ENCODE data around the gene SLC15A2.
"Not testable (repeated sequence)": the region's sequence is repeated elsewhere in the genome, so short reads cannot be mapped to it uniquely, and the experiment has no call there.

SLC15A2 gene

GRCh38 chr3:121918779-121919483 lies 24.7 kb downstream of the SLC15A2 start:
- no peak for DNase-seq (ENCODE audit: low spot score)
- no peak for FAIRE-seq

GRCh38 chr3:121924734-121925133 lies 30.5 kb downstream of the SLC15A2 start:
- FAIRE-seq, result no peak

GRCh38 chr3:121926380-121926779 lies 32.2 kb downstream of the SLC15A2 start:
- no peak for FAIRE-seq
- DNase-seq (ENCODE audit: low spot score), result no peak

More at GRCh38 chr3:121924734-121925133, 30.5 kb downstream of the SLC15A2 start:
- no peak for DNase-seq (ENCODE audit: low spot score)

GRCh38 chr3:121938141-121938855 lies 44.1 kb downstream of the SLC15A2 start:
- not testable (repeated sequence) for FAIRE-seq

GRCh38 chr3:121941592-121941991 lies 47.4 kb downstream of the SLC15A2 start:
- no peak for FAIRE-seq
- DNase-seq (ENCODE audit: low spot score), result no peak

More at GRCh38 chr3:121938141-121938855, 44.1 kb downstream of the SLC15A2 start:
- DNase-seq (ENCODE audit: low spot score), result not testable (repeated sequence)

DNA sequence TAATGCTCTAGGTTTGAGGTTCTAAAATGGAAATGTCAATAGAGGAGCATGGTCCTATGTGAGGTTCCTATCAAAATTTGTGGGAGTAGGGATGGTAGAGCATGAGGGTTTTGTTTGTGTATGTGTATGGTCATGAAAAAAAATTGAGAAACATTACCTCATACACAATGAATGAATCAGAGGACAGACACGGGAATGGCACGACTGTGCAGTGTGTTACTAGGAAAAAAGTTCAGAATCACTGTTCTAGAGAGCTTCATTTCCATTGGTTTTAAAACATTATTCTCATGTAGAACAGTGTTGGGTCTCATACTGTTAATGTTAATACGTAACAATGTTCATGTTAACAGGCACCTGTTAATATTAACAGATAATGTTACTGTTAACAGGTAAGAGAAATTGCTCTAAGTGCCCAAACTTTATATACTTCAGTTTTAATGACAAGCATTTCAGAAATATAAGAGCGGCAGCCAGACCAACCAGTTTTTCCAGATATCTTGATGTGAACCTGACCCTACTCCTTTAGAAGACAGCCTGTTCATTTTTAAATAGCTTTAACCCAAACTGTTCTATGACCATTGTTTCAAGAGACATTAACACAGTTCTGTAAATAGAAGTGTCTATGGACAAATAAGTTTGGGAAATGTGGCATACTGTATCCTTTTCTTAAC lies 48.0 kb downstream of the SLC15A2 start:
- DNase-seq (ENCODE audit: low spot score), result no peak
- FAIRE-seq, result no peak

GRCh38 chr3:121943431-121943830 lies 49.2 kb downstream of the SLC15A2 start:
- no peak for FAIRE-seq

GRCh38 chr3:121948641-121949040 lies 54.4 kb downstream of the SLC15A2 start:
- FAIRE-seq, result no peak

More at GRCh38 chr3:121943431-121943830, 49.2 kb downstream of the SLC15A2 start:
- DNase-seq (ENCODE audit: low spot score), result no peak

DNA sequence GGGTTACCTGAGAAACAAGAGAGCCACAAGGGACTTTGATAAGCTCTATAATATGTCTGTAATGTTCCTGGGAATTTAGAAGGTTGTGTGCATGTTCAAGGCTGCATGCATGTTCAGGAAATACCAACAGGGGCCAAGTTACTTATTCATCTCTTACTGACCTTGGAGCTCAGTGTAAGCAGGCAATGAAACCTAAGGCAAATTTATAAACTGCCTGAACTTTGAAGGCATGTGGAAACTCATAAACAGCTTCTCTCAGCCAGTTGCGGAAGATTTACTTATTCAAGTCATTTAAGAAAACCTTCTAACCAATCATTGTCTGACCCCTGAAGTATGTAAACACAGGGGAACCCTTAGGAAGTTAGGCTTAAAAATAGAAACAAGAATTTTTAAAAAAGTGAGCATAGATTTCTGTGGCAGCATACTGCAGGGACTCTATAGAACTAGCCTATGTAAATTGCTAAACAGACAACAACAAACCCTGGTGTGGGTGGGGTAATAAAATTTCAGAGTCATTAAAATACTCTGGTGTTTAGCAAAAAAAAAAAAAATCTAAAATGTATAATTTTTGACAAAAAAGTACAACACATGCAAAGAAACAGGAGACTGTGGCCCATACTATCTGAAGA lies 57.2 kb downstream of the SLC15A2 start:
- FAIRE-seq, result no peak

More at GRCh38 chr3:121948641-121949040, 54.4 kb downstream of the SLC15A2 start:
- no peak for DNase-seq (ENCODE audit: low spot score)

DNA sequence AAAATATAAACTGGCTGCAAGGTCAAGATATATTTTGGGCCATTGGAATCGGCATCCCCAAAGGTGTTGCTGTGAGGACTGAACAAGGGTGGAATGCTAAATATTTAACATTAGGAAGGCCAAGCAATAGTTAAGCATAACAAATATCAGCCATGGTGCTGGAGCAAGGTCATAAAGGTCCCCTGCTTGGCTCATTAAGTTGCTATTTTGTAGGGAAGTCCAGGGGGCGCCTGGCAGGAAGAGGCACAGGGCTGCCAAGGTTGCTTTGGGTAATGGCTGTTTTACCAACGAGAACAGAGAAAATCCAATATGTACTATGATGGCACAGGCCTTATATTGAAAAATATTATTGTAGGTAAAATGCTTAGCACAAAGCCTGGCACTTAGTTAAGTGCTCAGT lies 62.2 kb downstream of the SLC15A2 start:
- FAIRE-seq, result no peak
- DNase-seq (ENCODE audit: low spot score), result no peak

More for the DNA sequence above, 57.2 kb downstream of the SLC15A2 start:
- no peak for DNase-seq (ENCODE audit: low spot score)

DNA sequence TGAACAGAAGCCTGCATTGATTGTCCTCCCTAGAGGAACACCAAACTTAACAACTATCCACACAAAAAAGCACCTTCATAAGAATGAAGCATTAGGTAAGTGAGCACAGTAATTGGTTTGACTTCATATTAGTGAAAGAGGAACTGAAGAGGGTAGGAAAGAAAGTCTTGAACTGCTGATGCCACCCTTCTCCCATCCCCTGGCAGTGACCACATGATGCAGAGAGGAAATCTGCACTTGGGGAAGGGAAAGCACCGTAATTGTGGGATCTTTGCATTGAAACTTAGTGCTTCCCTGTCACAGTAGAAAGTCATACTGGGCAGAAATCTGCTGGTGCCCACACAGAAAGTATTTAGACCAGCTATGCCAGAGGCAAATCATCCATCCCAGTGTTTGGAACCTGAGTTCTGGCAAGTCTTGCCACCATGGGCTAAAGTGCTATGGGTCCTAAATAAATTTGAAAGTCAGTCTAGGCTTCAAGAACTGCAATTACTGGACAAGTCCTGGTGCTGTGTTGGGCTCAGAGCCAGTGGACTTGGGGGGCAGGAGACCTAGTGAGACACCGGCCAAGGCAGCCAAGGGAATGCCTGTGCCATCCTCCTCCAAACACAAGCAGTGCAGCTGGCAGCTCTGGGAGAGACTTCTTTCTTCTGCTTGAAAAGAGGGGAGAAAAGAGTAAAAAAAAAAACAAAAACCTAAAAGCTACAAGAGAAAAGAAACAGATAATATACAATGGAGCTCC lies 63.6 kb downstream of the SLC15A2 start:
- FAIRE-seq, result no peak

DNA sequence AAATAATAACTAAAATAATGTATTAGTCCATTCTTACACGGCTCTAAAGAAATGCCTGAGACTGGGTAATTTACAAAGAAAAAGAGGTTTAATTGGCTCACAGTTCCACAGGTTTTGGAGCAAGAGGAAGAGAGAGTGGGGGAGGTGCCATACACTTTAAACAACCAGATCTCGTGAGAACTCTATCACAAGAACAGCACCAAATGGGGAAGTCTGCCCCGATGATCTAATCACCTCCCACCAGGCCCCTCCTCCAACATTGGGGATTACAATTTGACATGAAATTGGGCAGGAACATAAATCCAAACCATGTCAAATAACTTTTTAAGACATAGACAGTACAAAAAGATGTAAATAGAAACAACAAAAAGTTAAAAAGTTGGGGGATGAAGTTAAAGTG lies 64.6 kb downstream of the SLC15A2 start:
- FAIRE-seq, result no peak
- DNase-seq (ENCODE audit: low spot score), result no peak

More for the DNA sequence above, 63.6 kb downstream of the SLC15A2 start:
- no peak for DNase-seq (ENCODE audit: low spot score)

- no peak for FAIRE-seq
- DNase-seq (ENCODE audit: low spot score), result no peak
Measured at GRCh38 chr3:121961283-121961682, 67.1 kb downstream of the SLC15A2 start.

DNA sequence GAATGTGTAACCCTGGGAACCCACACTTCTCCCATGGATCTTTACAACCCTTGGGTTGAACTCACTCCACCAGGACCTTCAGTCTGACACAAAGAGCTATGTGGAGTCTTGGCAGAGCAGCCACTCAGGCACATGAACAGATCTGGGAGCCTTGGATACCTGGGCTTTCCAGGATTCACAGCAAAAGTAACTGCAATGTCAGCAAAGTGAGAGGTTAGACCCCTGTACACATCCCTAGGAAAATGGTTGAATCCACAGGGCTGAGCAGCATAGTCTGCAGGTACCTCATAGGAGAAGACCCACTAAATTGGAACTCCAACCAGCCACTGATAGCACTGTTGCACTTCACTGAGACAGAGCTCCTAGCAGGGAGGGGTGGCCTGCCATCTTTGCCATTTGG lies 68.2 kb downstream of the SLC15A2 start:
- DNase-seq (ENCODE audit: low spot score) (no peak), FAIRE-seq (no peak)

DNA sequence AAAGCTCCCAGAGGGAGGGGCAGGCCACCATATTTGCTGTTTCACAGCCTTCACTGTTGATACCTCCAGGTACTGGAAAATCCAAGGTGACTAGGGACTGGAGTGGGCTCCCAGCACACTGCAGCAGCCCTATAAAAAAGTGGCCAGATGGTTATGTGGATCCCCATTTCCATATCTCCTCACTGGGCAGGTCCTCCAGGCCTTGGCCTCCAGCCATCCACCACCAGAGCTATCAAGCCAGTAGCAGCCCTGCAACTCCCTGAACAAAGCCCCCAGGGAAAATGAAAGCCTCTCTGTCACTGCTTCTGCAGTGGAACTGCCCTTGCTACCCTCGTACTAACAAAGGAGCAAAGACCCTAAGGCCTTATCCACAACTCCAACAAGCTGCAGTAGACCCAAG lies 69.4 kb downstream of the SLC15A2 start:
- DNase-seq (ENCODE audit: low spot score), result no peak
- FAIRE-seq, result no peak

- FAIRE-seq (no peak), DNase-seq (ENCODE audit: low spot score) (no peak)
Measured at GRCh38 chr3:121969631-121970030, 75.4 kb downstream of the SLC15A2 start.

- FAIRE-seq (no peak), DNase-seq (ENCODE audit: low spot score) (no peak)
Measured at GRCh38 chr3:121970047-121970446, 75.8 kb downstream of the SLC15A2 start.

- no peak for FAIRE-seq
- DNase-seq (ENCODE audit: low spot score), result no peak
Measured at GRCh38 chr3:121974601-121975111, 80.5 kb downstream of the SLC15A2 start.

GRCh38 chr3:121975702-121976302 lies 81.6 kb downstream of the SLC15A2 start:
- DNase-seq (ENCODE audit: low spot score), result no peak
- FAIRE-seq, result no peak

- DNase-seq (ENCODE audit: low spot score) (no peak), FAIRE-seq (no peak)
Measured at GRCh38 chr3:121976727-121977126, 82.5 kb downstream of the SLC15A2 start.
